ENCODE data around the gene VEGFA. TPM values are rescaled to one million over a fixed set of nuclear protein-coding genes. Genes with fewer than 3 reads are reported as not detected.

The VEGFA gene
- total RNA-seq, 1 donor from 2014 or later: 19.8 TPM

DNA sequence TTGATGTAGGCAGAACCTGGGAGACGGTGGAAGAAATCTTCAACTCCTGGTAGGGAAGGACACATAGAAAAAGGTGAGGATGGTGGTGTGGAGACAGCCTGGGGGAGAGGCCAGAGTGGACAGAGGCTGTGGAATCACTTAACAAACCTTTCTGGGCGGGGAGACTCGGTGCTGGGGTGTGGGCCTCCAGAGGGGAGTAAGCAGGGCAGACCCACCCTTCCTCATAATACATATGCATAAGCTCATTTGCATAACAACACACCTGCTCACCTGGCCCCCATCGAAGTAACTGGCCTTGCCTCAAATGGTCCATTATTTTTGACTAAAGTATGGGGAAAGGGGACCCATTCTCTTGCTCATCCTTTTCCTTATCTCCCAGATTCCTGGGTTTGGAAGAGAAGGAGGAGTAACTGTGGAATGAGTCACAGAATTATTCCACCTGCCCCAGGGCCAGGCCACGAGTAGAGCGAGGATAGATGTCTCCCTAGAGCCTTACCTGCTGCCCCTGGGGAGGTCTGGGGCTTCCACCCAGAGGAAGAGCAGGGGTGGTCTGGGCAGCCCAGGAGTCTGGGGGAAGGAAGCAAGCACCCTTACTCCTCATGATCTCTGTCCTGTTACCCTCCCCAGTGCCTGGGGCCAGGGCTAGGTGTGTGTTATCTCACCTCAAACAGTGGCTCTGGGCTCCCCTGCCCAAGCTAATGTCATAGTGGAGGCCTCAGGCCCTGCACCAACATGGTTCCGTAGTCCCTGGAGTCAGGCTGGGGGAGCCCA is 10.7 kb upstream of the VEGFA start:
- no peak for DNase-seq (ENCODE audit: low read depth, low spot score)

DNA sequence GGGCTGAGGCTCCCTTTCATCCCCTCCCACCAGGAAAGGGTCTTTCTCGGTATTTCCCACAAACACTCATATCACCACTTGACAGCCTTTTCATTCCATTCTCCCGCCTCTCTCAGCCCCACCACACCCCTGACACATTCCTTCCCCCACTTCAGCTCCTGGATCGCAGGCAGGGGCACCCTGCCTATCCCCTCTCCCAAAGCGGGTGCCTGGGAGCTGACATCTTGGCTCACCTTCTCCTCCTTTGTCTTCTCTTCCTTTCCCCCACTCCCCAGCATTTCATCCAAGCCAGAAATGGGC is 10.2 kb upstream of the VEGFA start:
- DNase-seq (ENCODE audit: low read depth, low spot score): no peak

DNA sequence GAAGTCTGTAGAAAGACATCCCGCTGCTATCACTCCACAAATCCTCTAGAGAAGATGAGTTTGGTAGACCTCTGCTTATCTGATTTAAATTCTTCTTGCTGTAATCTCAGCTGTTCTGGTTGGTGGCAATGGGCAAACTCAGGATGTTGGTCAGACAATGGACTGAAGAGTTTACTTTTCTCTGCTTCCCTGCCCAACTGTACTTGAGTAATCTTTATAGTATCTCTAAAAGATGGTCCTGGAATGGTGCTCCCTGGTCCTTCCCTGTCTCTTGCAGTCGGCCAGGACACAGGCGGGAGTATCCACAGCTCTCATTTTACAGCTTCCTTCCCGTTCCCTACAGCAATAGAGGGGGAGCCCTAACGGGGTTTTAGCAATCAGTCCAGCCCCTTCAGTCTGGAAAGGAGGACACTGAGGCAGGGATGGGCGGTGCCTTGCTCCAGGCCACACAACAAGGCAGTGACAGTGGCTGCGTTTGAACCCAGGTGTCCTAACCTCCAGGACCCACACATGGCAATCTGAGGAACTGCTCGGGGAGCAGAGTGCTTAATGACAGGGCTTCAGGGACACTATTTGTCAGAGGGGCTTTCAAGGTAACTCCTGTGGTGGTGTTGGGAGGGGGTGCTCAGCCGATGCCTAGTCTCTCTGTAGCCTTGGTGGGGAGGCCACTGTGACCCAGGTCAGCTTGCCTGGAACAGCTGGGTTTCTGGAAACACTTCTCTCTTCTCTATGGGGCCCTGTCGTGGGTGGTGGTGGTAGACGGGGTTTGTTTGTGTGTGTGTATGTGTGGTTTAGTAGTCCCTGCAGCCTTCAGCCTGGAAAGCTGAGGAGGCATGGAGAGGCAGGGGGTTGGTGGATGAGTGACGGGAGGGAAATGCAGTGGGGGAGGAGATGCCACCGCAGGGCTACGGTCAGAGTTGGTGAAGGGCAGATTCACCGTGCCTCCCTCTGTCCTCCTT is 9.5 kb upstream of the VEGFA start:
- no peak for DNase-seq (ENCODE audit: low read depth, low spot score)

DNA sequence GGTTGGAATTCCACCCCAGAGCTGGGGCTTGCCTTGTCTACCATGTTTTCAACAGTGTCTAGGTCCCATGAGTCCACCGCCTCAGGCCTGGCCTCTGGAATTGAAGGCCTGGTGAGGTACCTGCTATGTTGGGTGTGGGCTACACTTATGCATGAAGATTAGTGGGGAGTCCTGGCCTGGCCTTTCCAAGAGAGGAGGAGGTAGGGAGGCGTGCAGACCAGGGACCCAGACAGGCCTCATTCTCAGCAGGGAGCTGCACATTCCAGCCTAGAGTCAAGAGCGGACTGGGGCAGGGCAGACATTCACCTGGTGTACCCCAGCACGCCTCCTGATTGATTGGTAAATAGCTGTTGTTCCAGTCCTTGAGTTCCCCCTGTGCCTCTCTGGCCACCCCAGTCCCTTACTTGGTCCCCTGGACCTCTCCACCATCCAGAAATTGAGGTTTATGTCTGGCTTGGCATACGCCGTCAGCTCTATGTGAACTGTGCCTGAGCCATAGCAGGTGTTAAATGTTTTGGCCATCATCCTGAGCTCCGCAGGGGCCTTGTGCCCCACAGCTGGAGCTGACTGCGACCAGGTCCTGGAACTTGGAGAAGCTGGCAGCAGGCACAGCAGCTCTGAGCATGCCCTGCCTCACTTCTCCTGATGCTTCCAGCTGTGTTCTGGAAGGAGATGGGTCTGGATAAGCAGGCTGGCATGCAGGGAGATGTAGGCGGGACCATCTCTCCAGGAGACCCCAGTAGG is 8.2 kb upstream of the VEGFA start:
- no peak for DNase-seq (ENCODE audit: low read depth, low spot score)

DNA sequence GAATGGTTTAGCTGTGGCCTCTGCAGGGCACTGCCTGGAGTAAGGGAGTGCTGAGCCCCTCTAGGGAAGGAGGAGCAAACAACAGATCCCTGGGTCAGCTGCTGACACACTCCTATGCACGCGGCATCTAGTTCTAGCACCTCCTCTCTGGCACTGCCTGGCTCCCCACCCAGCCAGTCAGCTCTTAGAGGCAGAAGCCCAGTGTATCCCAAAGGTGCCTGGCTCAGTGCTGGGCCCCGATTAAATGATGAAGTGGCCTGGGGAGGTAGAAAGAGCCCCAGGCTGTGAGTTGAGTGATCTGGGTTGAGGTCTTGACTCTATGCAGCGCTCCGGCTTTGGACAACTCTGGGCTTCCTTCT is 7.6 kb upstream of the VEGFA start:
- DNase-seq (ENCODE audit: low read depth, low spot score): no peak

DNA sequence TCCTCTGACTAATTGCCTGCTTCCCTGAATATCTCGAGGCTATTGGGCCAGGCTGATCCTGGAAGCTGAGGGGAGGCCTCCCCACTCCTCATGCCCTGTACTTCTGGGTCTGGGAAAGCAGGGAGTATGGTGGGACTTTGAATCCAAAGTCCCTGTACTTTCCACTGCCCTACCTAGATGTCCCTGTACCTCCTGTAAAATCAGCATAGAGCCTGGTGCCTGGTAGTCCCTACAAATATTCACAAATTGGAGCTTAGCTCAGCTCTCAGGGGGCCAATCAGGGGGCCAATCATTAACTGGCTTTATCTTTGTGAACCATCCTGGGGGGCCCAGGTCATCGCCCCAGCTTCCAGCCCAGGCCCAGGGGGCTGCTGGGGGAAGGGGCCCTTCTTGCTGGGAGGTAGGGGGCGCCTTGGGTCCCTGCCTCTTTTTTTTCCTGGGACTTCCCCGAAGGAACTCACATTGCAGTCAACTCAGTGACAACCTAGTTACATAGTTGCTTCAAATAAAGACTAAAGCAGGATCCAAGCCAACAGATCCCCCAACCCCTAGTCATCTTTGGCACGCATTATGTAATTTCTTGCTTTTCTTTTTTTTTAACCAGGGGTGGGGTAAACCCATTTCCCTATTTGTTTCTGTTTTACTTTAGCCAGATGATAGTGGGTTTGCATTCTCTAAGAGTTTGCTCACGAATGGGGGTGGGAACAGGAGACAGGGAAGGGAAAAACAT is 6.9 kb upstream of the VEGFA start:
- DNase-seq (ENCODE audit: low read depth, low spot score): no peak

DNA sequence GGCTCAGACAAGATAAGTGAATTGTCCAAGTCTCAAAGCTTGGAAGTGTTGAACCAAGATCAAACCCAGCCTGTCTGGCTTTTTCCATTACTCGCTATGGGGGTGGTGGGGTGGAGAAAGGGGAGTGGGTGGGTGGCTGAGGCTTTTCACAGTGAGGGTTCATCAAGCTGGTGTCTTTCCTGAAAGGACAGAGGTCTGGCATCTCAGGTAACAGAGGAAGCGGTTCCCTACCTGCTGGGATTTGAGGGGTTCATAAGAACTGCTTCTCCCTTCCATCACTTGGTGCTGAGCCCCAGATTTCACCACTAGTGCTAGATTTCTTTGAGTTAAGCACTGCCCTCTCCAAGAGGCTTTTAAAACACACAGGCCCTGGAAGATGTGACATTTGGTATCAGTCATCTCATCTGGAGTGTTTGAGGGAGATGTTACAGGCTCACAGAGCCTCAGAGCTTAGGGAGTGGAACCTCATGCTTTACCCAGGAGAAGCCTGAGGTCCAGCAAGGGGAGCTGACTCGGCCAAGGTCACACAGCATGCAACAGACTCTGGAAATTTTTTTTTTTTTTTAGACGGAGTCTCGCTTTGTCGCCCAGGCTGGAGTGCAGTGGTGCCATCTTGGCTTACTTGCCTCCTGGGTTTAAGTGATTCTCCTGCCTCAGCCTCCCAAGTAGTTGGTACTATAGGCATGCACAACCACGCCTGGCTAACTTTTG is 6.0 kb upstream of the VEGFA start:
- no peak for DNase-seq (ENCODE audit: low read depth, low spot score)

DNA sequence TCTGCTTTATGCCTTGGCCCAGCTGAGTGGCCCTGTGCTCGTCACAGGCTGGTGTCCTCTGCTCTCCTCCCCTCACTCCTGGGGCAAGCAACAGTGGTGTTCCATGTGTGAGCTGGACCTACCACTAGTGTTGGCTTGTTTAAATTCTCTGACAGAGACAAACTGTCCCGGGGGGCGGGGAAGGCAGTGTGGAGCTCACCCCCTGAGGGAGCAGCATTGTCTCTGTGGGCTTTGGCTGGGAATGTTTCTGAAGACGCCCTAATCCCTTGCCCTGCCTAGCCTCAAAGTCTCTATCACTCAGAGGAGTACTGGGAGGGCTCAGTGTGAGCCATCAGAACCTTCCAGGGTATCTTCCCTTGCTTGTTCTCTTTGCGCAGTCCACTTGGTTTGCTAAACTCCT is 5.2 kb upstream of the VEGFA start:
- no peak for DNase-seq (ENCODE audit: low read depth, low spot score)

DNA sequence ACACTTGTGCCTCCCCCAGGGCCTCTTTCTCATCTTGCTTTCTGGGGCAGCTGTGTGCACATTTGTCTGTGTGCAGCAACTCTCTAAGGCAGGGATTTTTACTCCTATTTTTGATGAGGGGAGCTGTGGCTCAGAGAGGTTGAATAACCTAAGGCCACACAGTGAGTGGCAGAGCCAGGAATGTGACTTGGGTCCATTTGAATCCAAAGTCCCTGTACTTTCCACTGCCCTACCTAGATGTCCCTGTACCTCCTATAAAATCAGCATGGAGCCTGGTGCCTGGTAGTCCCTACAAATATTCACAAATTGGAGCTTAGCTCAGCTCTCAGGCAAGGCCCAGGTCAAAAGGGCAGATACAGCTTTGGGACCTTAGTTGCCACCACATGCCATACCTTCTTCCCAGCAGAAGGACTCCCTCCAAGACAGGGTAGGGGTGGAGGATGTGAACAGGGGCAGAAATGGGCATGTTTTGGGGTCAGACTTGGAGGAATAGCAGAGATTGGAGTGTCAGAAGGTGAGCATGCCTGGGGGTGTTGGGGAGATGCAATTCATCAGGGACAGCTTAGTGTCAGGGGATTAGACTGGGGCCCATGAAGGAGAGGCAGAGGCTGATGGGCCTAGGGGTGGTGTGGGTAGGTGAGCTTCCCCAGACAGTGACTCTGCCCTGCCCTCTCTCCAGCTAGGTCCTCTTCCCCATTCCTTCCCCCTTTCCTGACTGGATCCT is 4.1 kb upstream of the VEGFA start:
- DNase-seq (ENCODE audit: low read depth, low spot score): no peak

DNA sequence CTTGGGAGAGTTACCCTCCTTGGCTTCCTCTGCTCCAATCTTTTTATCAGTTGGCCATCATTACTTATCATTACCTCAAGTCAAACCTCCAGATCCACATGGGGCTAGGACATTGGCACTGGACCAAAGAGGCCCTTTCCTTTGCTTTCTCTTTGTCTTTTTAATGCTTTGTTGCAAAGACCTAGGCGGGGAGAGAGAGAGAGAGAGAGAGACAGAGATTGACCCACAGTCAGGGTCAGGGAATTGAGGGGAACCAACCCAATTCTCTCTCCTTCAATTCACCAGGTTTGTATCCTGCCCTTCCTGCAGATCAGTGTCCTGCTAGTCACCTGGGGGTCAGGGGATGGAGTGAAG is 3.5 kb upstream of the VEGFA start:
- DNase-seq (ENCODE audit: low read depth, low spot score): no peak

DNA sequence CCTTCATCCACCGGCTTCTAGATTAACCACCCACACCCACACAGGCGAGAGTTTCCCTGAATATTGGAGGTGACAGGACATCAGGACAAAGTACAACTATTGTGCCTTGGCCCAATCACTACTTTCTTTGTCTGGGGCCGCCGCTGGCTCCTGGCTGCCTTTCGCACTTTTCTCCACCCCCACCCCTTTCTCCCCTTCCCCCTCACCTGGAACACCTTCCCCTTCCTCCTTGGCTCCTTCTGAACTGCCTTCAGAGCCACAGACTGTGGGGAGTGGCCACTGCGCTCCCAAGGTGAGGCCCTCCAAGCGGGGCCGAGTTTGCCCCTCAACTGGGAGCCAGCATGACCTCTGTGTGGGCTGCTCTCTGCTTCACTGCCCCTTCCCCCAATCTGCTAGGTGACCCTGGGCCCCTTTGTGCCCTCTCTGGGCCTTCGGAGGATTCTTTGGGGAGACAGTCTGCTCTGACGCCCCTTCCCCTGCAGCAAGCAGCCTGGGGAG is 3.0 kb upstream of the VEGFA start:
- no peak for DNase-seq (ENCODE audit: low read depth, low spot score)

DNA sequence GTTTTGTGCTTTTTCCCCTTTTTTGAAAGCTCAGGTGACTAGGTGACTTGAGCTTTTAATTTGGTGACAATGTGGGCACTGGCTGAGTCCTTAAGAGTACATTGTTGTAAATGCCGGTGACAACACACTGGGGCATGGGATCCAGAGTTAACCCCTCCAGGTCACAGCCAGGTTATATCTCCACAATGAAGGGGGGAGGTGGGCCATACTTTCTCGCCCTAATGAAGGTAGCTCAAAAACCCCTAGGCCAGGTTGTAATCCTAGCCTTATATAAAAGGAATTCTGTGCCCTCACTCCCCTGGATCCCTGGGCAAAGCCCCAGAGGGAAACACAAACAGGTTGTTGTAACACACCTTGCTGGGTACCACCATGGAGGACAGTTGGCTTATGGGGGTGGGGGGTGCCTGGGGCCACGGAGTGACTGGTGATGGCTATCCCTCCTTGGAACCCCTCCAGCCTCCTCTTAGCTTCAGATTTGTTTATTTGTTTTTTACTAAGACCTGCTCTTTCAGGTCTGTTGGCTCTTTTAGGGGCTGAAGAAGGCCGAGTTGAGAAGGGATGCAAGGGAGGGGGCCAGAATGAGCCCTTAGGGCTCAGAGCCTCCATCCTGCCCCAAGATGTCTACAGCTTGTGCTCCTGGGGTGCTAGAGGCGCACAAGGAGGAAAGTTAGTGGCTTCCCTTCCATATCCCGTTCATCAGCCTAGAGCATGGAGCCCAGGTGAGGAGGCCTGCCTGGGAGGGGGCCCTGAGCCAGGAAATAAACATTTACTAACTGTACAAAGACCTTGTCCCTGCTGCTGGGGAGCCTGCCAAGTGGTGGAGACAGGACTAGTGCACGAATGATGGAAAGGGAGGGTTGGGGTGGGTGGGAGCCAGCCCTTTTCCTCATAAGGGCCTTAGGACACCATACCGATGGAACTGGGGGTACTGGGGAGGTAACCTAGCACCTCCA is 2.2 kb upstream of the VEGFA start:
- DNase-seq (ENCODE audit: low read depth, low spot score): no peak

DNA sequence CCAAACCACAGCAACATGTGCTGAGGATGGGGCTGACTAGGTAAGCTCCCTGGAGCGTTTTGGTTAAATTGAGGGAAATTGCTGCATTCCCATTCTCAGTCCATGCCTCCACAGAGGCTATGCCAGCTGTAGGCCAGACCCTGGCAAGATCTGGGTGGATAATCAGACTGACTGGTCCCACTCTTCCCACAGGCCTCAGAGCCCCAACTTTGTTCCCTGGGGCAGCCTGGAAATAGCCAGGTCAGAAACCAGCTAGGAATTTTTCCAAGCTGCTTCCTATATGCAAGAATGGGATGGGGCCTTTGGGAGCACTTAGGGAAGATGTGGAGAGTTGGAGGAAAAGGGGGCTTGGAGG is 1.5 kb upstream of the VEGFA start:
- DNase-seq (ENCODE audit: low read depth, low spot score): no peak

DNA sequence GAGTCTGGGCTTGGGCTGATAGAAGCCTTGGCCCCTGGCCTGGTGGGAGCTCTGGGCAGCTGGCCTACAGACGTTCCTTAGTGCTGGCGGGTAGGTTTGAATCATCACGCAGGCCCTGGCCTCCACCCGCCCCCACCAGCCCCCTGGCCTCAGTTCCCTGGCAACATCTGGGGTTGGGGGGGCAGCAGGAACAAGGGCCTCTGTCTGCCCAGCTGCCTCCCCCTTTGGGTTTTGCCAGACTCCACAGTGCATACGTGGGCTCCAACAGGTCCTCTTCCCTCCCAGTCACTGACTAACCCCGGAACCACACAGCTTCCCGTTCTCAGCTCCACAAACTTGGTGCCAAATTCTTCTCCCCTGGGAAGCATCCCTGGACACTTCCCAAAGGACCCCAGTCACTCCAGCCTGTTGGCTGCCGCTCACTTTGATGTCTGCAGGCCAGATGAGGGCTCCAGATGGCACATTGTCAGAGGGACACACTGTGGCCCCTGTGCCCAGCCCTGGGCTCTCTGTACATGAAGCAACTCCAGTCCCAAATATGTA is 957 bp upstream of the VEGFA start:
- DNase-seq (ENCODE audit: low read depth, low spot score): no peak

DNA sequence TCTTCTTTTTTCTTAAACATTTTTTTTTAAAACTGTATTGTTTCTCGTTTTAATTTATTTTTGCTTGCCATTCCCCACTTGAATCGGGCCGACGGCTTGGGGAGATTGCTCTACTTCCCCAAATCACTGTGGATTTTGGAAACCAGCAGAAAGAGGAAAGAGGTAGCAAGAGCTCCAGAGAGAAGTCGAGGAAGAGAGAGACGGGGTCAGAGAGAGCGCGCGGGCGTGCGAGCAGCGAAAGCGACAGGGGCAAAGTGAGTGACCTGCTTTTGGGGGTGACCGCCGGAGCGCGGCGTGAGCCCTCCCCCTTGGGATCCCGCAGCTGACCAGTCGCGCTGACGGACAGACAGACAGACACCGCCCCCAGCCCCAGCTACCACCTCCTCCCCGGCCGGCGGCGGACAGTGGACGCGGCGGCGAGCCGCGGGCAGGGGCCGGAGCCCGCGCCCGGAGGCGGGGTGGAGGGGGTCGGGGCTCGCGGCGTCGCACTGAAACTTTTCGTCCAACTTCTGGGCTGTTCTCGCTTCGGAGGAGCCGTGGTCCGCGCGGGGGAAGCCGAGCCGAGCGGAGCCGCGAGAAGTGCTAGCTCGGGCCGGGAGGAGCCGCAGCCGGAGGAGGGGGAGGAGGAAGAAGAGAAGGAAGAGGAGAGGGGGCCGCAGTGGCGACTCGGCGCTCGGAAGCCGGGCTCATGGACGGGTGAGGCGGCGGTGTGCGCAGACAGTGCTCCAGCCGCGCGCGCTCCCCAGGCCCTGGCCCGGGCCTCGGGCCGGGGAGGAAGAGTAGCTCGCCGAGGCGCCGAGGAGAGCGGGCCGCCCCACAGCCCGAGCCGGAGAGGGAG is 580 bp downstream of the VEGFA start:
- no peak for DNase-seq (ENCODE audit: low read depth, low spot score)

DNA sequence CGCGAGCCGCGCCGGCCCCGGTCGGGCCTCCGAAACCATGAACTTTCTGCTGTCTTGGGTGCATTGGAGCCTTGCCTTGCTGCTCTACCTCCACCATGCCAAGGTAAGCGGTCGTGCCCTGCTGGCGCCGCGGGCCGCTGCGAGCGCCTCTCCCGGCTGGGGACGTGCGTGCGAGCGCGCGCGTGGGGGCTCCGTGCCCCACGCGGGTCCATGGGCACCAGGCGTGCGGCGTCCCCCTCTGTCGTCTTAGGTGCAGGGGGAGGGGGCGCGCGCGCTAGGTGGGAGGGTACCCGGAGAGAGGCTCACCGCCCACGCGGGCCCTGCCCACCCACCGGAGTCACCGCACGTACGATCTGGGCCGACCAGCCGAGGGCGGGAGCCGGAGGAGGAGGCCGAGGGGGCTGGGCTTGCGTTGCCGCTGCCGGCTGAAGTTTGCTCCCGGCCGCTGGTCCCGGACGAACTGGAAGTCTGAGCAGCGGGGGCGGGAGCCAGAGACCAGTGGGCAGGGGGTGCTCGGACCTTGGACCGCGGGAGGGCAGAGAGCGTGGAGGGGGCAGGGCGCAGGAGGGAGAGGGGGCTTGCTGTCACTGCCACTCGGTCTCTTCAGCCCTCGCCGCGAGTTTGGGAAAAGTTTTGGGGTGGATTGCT is 1.3 kb downstream of the VEGFA start:
- DNase-seq (ENCODE audit: low read depth, low spot score): no peak

All from pulmonary artery endothelial cell (primary cell).